KOPT-K1 (cell line): Measurements from ENCODE around the gene PMFBP1.

ENCODE experiments used
- H3K27ac ChIP-seq: fragments of 200-600 bp; sonication (generic); 2 replicates; pipeline ENCODE4 v1.5.1; 2016; ENCODE audit warnings: antibody characterized with exemption, mild to moderate bottlenecking, low read depth, low read length; ENCODE audit not compliant: poor library complexity, severe bottlenecking
- H3K36me3 ChIP-seq: fragments of 200-600 bp; sonication (generic); 2 replicates; pipeline ENCODE4 v1.5.1; 2017; ENCODE audit warnings: antibody characterized with exemption, mild to moderate bottlenecking, low read length, moderate library complexity; ENCODE audit not compliant: insufficient read depth
- H3K9me3 ChIP-seq: fragments of 200-600 bp; sonication (generic); 2 replicates; pipeline ENCODE4 v1.5.1; 2017; ENCODE audit warnings: antibody characterized with exemption, low read length, mild to moderate bottlenecking; ENCODE audit not compliant: insufficient read depth, poor library complexity, severe bottlenecking

PMFBP1 gene

GRCh38 chr16:72126429-72126765, 45.6 kb downstream of the PMFBP1 start:
- Histone ChIP-seq H3K27ac (no peak overlapping the region), H3K36me3 (no peaks in the 10 kb centered on the region), H3K9me3 (no peaks in the 10 kb centered on the region)

- Histone ChIP-seq H3K9me3 (no peaks in the 10 kb centered on the region), H3K27ac (no peak overlapping the region)
Observed at GRCh38 chr16:72125635-72126428, 46.1 kb downstream of the PMFBP1 start.

GRCh38 chr16:72124761-72125634, 47.0 kb downstream of the PMFBP1 start:
- Histone ChIP-seq H3K27ac (no peak overlapping the region), H3K9me3 (no peaks in the 10 kb centered on the region), H3K36me3 (no peaks in the 10 kb centered on the region)

More at GRCh38 chr16:72125635-72126428, 46.1 kb downstream of the PMFBP1 start:
- H3K36me3 ChIP-seq = no peaks in the 10 kb centered on the region

- Histone ChIP-seq H3K27ac (no peak overlapping the region), H3K36me3 (no peaks in the 10 kb centered on the region), H3K9me3 (no peaks in the 10 kb centered on the region)
Observed at GRCh38 chr16:72124148-72124547, 47.8 kb downstream of the PMFBP1 start.

GRCh38 chr16:72123426-72123825, 48.5 kb downstream of the PMFBP1 start:
- H3K27ac ChIP-seq = no peak overlapping the region
- no peaks in the 10 kb centered on the region for H3K36me3 ChIP-seq
- H3K9me3 ChIP-seq = no peaks in the 10 kb centered on the region

GRCh38 chr16:72122916-72123315, 49.0 kb downstream of the PMFBP1 start:
- H3K36me3 ChIP-seq = no peaks in the 10 kb centered on the region
- no peak overlapping the region for H3K27ac ChIP-seq
- H3K9me3 ChIP-seq = no peaks in the 10 kb centered on the region

- Histone ChIP-seq H3K27ac (no peak overlapping the region), H3K9me3 (no peaks in the 10 kb centered on the region), H3K36me3 (no peaks in the 10 kb centered on the region)
Observed at GRCh38 chr16:72122308-72122707, 49.6 kb downstream of the PMFBP1 start.

- no peaks in the 10 kb centered on the region for H3K9me3 ChIP-seq
- no peak overlapping the region for H3K27ac ChIP-seq
- no peaks in the 10 kb centered on the region for H3K36me3 ChIP-seq
Observed at GRCh38 chr16:72120026-72120425, 51.9 kb downstream of the PMFBP1 start.

GRCh38 chr16:72113616-72113945, 58.4 kb downstream of the PMFBP1 start:
- Histone ChIP-seq H3K27ac (no peak overlapping the region), H3K36me3 (peaks cover 49% of the 10 kb centered on the region), H3K9me3 (no peaks in the 10 kb centered on the region)

- no peak overlapping the region for H3K27ac ChIP-seq
- no peaks in the 10 kb centered on the region for H3K9me3 ChIP-seq
- H3K36me3 ChIP-seq = peaks cover 54% of the 10 kb centered on the region
Observed at GRCh38 chr16:72112906-72113615, 58.9 kb downstream of the PMFBP1 start.

- Histone ChIP-seq H3K27ac (no peak overlapping the region), H3K36me3 (peaks cover 60% of the 10 kb centered on the region)
Observed at GRCh38 chr16:72112452-72112792, 59.5 kb downstream of the PMFBP1 start.

GRCh38 chr16:72111657-72112451, 60.1 kb downstream of the PMFBP1 start:
- Histone ChIP-seq H3K9me3 (no peaks in the 10 kb centered on the region), H3K36me3 (peaks cover 66% of the 10 kb centered on the region), H3K27ac (no peak overlapping the region)

More at GRCh38 chr16:72112452-72112792, 59.5 kb downstream of the PMFBP1 start:
- no peaks in the 10 kb centered on the region for H3K9me3 ChIP-seq

- H3K36me3 ChIP-seq = peaks cover 75% of the 10 kb centered on the region
- no peak overlapping the region for H3K27ac ChIP-seq
- no peaks in the 10 kb centered on the region for H3K9me3 ChIP-seq
Observed at GRCh38 chr16:72110662-72111615, 61.0 kb downstream of the PMFBP1 start.
